Activated CD4-positive, alpha-beta T cell treated with anti-CD3 and anti-CD28 coated beads for 48 hours (primary cell): ENCODE measurements around the gene PARD3.

Source experiments
- DNase-seq: peaks from one replicate; pipeline ENCODE4 v3.0.0-alpha.2; 2020

The PARD3 gene

DNA sequence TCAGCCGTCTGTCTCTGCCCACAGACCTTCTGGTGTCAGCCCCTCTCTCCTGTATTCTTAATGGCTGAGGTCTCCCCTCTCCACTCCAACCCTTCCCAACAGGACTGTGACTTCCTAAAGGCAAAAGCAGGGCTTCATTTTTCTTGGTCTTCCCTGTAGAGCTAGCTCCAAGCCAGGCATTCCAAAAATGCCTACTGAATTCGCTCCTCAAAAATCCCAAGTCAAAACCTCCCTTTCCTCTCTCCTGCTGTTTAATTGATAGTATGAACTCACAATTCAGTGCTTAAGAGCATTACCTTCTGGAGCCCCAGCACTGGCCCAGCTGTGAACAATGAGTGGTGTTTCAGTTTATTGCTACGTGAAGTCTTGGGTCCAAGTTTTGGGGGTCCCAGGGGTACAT is 628.4 kb downstream of the PARD3 start:
- DNase-seq = no peak

DNA sequence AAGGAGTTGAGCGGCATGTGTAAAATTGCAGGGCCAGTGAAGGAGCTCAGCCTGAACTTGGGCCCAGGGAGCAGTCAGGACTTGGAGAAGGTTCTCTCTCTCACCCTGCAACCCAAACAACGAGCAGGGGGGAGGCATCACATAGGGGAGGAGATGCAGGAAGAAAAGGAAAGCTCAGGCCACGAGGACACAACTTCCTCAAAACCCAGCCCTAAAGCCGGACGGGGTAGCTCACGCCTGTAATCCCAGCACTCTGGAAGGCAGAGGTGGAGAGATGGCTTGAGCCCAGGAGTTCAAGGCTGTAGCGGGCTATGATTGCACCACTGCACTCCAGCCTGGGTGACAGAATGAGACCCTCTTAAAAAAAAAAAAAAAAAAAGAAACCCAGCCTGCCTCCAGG is 629.1 kb downstream of the PARD3 start:
- no peak for DNase-seq

DNA sequence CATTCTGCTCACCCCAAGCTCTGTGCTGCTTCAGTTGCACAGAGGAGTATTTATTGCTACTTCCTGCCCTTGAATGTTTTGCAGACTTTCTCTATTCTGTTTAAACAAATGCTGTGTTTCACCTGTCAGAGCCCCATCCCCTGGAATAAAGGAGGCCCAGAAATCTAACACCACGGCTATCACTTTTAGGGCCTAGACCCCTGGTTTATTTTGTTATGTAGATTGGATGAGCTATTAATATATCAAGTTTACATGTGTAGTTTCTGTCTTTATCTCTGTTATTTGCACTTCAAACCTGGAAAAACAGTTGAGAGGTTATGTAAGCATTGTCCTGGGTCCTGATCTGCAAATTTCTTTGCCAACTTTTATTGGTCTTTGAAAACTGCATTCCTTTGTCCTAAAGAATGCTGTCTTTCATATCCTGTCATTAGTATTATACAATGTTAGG is 630.1 kb downstream of the PARD3 start:
- no peak for DNase-seq

GRCh38 chr10:34184397-34184796 is 630.7 kb downstream of the PARD3 start:
- no peak for DNase-seq

DNA sequence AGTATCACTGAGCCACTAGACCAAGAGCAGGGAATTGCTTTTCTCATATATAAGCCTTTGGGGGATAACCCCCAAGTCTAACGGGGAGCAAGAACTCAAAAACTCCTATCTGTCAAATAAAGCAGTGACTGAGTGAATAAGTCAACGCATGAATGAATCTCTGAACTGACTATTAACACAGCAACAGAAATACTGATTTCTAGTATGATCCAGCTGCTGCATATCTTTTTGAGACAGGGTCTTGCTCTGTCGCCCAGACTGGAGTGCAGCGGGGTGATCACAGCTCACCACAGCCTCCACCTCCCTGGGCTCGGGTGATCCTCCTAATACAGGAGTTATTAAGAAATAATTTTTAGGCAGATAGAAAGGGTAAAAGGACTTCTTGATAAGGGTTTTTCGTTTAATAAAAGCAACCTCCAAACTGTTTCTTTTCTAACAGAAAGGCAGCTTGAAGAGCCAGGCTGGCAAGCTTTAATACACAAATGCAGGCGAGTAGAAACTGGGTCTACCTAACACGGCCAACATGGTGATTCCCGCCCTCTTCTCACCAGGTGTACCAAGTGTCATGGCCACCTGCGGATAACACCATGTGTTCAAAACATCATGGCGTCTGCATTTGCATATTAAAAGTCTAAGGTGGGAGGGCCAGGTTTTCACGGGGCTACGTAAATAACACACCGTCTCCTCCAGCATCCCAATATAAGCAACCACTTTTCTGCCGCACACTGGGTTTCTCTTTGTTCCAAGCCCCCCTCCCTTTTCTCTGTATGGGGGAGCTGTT is 631.9 kb downstream of the PARD3 start:
- no peak for DNase-seq

GRCh38 chr10:34181553-34182300 is 633.4 kb downstream of the PARD3 start:
- DNase-seq = no peak

- no peak for DNase-seq
These were observed 634.3 kb downstream of the PARD3 start for GRCh38 chr10:34180749-34181148.

GRCh38 chr10:34179280-34179679 is 635.8 kb downstream of the PARD3 start:
- no peak for DNase-seq

GRCh38 chr10:34178756-34179155 is 636.3 kb downstream of the PARD3 start:
- no peak for DNase-seq

- DNase-seq = no peak
These were observed 636.9 kb downstream of the PARD3 start for GRCh38 chr10:34178196-34178595.

GRCh38 chr10:34177445-34177844 is 637.7 kb downstream of the PARD3 start:
- DNase-seq = no peak

- DNase-seq = no peak
These were observed 638.7 kb downstream of the PARD3 start for GRCh38 chr10:34176351-34176750.

DNA sequence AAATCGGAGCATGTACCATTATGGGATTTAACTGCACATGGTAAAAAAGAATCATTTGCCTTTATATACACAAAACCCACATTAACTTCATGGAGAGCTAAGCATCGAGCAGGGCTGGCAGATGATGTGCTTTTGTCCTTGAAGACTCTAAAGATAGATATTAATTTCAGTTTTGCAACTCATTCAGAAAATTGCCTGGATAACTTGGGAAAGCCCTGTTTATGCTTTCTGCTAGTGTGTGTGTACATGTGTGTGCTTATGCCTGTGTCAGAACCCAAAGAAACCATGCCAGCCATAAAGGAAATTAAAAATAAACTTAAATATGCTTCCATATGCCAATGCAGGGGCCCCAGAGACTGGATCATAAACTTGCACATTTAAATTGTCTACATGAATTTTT is 640.0 kb downstream of the PARD3 start:
- no peak for DNase-seq

DNA sequence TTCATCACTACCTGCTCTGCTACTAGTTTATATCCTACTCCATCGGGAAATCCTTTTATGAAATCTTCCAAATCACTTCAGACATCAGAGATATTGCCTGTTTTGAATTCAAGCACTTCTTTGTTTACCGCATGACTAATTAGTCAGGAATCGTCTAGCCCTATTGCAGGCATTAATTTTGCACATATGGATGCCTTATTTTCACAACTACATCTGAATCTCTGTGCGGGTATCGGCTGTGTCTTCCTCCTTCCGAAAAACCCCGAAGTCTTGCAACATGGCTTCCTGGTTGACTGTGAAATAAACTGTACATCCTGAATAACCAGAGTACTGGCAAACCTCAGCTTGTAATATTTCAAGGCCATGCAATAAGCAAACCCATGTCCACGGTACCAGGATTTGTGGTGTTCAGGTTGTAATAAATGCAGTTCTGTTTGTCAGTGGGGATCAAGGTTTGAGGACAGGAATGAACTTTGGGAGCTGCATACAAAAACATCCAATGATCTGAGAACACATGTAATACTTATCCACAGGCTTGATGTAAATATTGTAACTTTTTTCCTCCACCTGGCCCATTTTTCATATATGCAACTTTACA is 642.1 kb downstream of the PARD3 start:
- DNase-seq = no peak

DNA sequence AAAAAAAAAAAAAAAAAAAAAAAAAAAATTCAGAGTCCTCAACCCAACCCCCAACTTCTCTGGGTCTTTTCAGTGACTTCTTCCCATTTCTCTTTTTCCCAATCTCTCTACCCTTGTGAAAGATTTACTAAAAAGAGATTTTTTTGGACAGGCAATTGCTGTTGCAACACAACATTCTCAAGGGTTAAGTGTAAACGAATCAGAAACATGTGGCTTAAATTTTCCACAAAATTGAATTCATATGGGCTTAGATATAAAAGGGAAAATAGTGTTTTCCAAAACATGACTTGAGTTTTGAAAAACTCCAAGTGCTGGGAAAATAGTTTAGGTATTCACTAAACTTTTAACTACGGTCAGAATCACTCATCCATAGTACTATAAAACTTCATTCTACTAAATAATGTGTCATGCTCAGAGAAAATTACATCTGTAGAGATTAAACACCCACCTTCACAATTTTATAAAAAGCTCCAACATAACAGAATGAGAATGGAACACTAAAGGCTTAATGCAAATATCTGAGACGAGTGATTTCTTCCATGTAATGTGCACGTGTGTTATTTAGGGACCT is 643.1 kb downstream of the PARD3 start:
- DNase-seq = no peak

- DNase-seq = no peak
These were observed 645.4 kb downstream of the PARD3 start for GRCh38 chr10:34169677-34170076.

GRCh38 chr10:34169131-34169530 is 646.0 kb downstream of the PARD3 start:
- DNase-seq = no peak

GRCh38 chr10:34168439-34168838 is 646.7 kb downstream of the PARD3 start:
- no peak for DNase-seq

GRCh38 chr10:34166823-34167222 is 648.3 kb downstream of the PARD3 start:
- no peak for DNase-seq

GRCh38 chr10:34166354-34166753 is 648.7 kb downstream of the PARD3 start:
- DNase-seq = no peak

DNA sequence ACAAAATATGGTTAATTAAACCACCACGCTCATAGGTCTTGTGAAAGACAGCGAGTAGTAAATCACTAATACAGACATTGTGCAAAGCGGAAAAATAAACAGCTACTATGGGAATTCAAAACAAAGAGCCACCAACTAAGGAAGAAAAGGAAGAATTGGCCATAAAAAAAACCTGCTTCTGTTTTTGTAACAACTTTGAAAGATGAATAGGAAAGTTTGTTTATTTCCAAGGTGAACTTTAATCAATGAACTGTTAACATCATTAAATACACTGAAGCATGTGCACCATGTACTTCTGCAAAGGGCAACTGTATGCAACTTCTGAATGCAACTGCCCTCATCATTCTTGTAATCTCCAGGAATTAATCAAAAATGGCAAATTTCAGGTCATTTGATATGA is 651.1 kb downstream of the PARD3 start:
- DNase-seq = no peak

- DNase-seq = no peak
These were observed 651.8 kb downstream of the PARD3 start for GRCh38 chr10:34163075-34163905.
